HepG2 (cell line): Measurements from ENCODE around the gene KLF15. TPM values are rescaled to one million over a fixed set of nuclear protein-coding genes. Genes with fewer than 3 reads are reported as not detected.

Source experiments
- POGZ ChIP-seq: sonication (generic); formaldehyde crosslinking; IDR thresholded peaks from 2 replicates; pipeline ENCODE4 v1.4.0; 2020; ENCODE audit warnings: mild to moderate bottlenecking, missing genetic modification reagents
- PRDM4 ChIP-seq: sonication (generic); formaldehyde crosslinking; IDR thresholded peaks from 2 replicates; pipeline ENCODE4 v1.9.0; 2021; ENCODE audit warnings: missing genetic modification reagents, borderline replicate concordance
- RFX3 ChIP-seq: IDR thresholded peaks from 2 replicates; pipeline ENCODE4 v1.6.1; 2016; ENCODE audit warnings: missing biosample characterization, missing genetic modification reagents
- SRSF4 ChIP-seq: fragments of 200-400 bp; formaldehyde crosslinking; IDR thresholded peaks from one replicate; pipeline ENCODE4 v1.6.1; 2018; ENCODE audit warnings: mild to moderate bottlenecking, low read depth, low read length, moderate library complexity; ENCODE audit not compliant: poor library complexity, severe bottlenecking
- ZBTB10 ChIP-seq: sonication (generic); formaldehyde crosslinking; IDR thresholded peaks from 2 replicates; pipeline ENCODE4 v1.4.0; 2020; ENCODE audit warnings: missing genetic modification reagents, borderline replicate concordance
- ZBTB21 ChIP-seq: sonication (generic); formaldehyde crosslinking; IDR thresholded peaks from 2 replicates; pipeline ENCODE4 v1.4.0; 2020; ENCODE audit warnings: missing genetic modification reagents
- ZEB1 ChIP-seq: IDR thresholded peaks from 2 replicates; pipeline ENCODE4 v1.6.1; 2012; ENCODE audit warnings: mild to moderate bottlenecking, low read depth, inconsistent platforms; ENCODE audit not compliant: insufficient replicate concordance
- polyA plus RNA-seq, 8 experiments: library from polyadenylated mRNA; depleted of rRNA in 3 of 8; stranded (reverse) in 7 of 8; unstranded in 1 of 8; fragments of >200 nt; fragmentation: Illumina TruSeq in 4 of 8; extraction: Trizol in 4 of 8; gene quantifications; 2 replicates each; pipeline versions ENCODE4 v1.2.1 to v1.2.3, GENCODE V29; 2011 to 2016; ENCODE audit warnings: low read depth in 4 of 8, missing spikeins in 1 of 8, mixed read lengths in 1 of 8; ENCODE audit not compliant: insufficient read depth in 1 of 8
- total RNA-seq, 5 experiments: library from RNA; depleted of rRNA; stranded (reverse); fragments of >200 nt; fragmentation: Illumina TruSeq; extraction: Trizol; gene quantifications; 2 replicates each; pipeline ENCODE4 v1.2.3, GENCODE V29; 2016; ENCODE audit warnings: low read depth in 1 of 5

Gene KLF15
- total and polyA plus RNA-seq, 2 of the 13 experiments (the other 11 are each of a cell fraction or from before 2014, with no cell fraction given): 7.1 to 7.8 TPM

GRCh38 chr3:126338790-126339288, 18.4 kb downstream of the KLF15 start (continued):
- TF ChIP-seq ZBTB10 (CRISPR knock-in tag) (no peak), SRSF4 (no peak), RFX3 (no peak), PRDM4 (CRISPR knock-in tag) (no peak), POGZ (CRISPR knock-in tag) (no peak), ZEB1 (no peak), ZBTB21 (CRISPR knock-in tag) (no peak)
